Osteocyte (in vitro differentiated cells): ENCODE results near the gene GOLIM4. TPM values are rescaled to one million over a fixed set of nuclear protein-coding genes. Genes with fewer than 3 reads are reported as not detected.
A peak's percentile ranks its signal among the peaks of the same experiment; 100 is the strongest.
"Not testable (repeated sequence)": the region's sequence is repeated elsewhere in the genome, so short reads cannot be mapped to it uniquely, and the experiment has no call there.

ENCODE experiments used
- DNase-seq: peaks from one replicate; pipeline ENCODE4 v3.0.0; 2021; ENCODE audit warnings: mixed read lengths; ENCODE audit not compliant: unreplicated experiment; ENCODE audit errors: extremely low spot score
- H3K27ac Mint-ChIP-seq: one replicate; pipeline ENCODE4 v1.8.0; 2021; ENCODE audit warnings: mild to moderate bottlenecking, mixed read lengths; ENCODE audit not compliant: unreplicated experiment
- H3K27me3 Mint-ChIP-seq: one replicate; pipeline ENCODE4 v1.8.0; 2021; ENCODE audit warnings: mixed read lengths; ENCODE audit not compliant: unreplicated experiment
- H3K36me3 Mint-ChIP-seq: one replicate; pipeline ENCODE4 v1.8.0; 2021; ENCODE audit warnings: mixed read lengths; ENCODE audit not compliant: unreplicated experiment
- H3K4me1 Mint-ChIP-seq: one replicate; pipeline ENCODE4 v1.8.0; 2021; ENCODE audit warnings: mixed read lengths; ENCODE audit not compliant: unreplicated experiment
- H3K4me3 Mint-ChIP-seq: one replicate; pipeline ENCODE4 v1.8.0; 2021; ENCODE audit warnings: mild to moderate bottlenecking, moderate library complexity, mixed read lengths; ENCODE audit not compliant: unreplicated experiment
- H3K9me3 Mint-ChIP-seq: one replicate; pipeline ENCODE4 v1.8.0; 2021; ENCODE audit warnings: mixed read lengths; ENCODE audit not compliant: unreplicated experiment
- CTCF ChIP-seq: fragments of 200-600 bp; sonication (generic); IDR thresholded peaks from 2 replicates; pipeline ENCODE4 v1.5.0; 2021; ENCODE audit warnings: antibody characterized with exemption, mild to moderate bottlenecking, moderate library complexity
- total RNA-seq: library from RNA; stranded (reverse); gene quantifications from 2 replicates; pipeline ENCODE4 v1.2.1, GENCODE V29; 2021

Gene GOLIM4
- total RNA-seq, 1 donor from 2014 or later = 40.5 TPM

GRCh38 chr3:168063122-168063521 is 32.6 kb downstream of the GOLIM4 start:
- H3K27ac Mint-ChIP-seq = peak overlapping the region; percentile 60
- no peak for TF ChIP-seq CTCF
- H3K4me1 Mint-ChIP-seq = peaks cover 39% of the 10 kb centered on the region
- DNase-seq = no peak
- H3K4me3 Mint-ChIP-seq = no peak overlapping the region
- H3K27me3 Mint-ChIP-seq = no peaks in the 10 kb centered on the region
- H3K9me3 Mint-ChIP-seq = no peaks in the 10 kb centered on the region
- H3K36me3 Mint-ChIP-seq = no peaks in the 10 kb centered on the region

GRCh38 chr3:168062679-168063078 is 33.0 kb downstream of the GOLIM4 start:
- no peaks in the 10 kb centered on the region for H3K36me3 Mint-ChIP-seq
- no peak overlapping the region for H3K4me3 Mint-ChIP-seq
- no peak for DNase-seq
- no peaks in the 10 kb centered on the region for H3K9me3 Mint-ChIP-seq
- TF ChIP-seq CTCF = no peak
- peak overlapping the region; percentile 60 for H3K27ac Mint-ChIP-seq
- no peaks in the 10 kb centered on the region for H3K27me3 Mint-ChIP-seq
- peaks cover 39% of the 10 kb centered on the region for H3K4me1 Mint-ChIP-seq

- TF ChIP-seq CTCF = no peak
- Mint-ChIP-seq H3K9me3 (no peaks in the 10 kb centered on the region), H3K27ac (no peak overlapping the region), H3K4me3 (no peak overlapping the region), H3K4me1 (peaks cover 31% of the 10 kb centered on the region), H3K36me3 (no peaks in the 10 kb centered on the region), H3K27me3 (no peaks in the 10 kb centered on the region)
- DNase-seq = no peak
Observed at GRCh38 chr3:168061332-168061996, 34.3 kb downstream of the GOLIM4 start.

GRCh38 chr3:168060317-168060716 is 35.4 kb downstream of the GOLIM4 start:
- DNase-seq = no peak
- H3K36me3 Mint-ChIP-seq = no peaks in the 10 kb centered on the region

GRCh38 chr3:168058481-168058880 is 37.2 kb downstream of the GOLIM4 start:
- DNase-seq = no peak
- Mint-ChIP-seq H3K27me3 (no peaks in the 10 kb centered on the region), H3K9me3 (no peaks in the 10 kb centered on the region), H3K36me3 (no peaks in the 10 kb centered on the region), H3K4me3 (no peak overlapping the region), H3K4me1 (peaks cover 11% of the 10 kb centered on the region), H3K27ac (no peak overlapping the region)
- no peak for TF ChIP-seq CTCF

More at GRCh38 chr3:168060317-168060716, 35.4 kb downstream of the GOLIM4 start:
- no peak for TF ChIP-seq CTCF
- no peaks in the 10 kb centered on the region for H3K27me3 Mint-ChIP-seq
- H3K9me3 Mint-ChIP-seq = no peaks in the 10 kb centered on the region
- no peak overlapping the region for H3K27ac Mint-ChIP-seq
- H3K4me3 Mint-ChIP-seq = no peak overlapping the region
- peaks cover 20% of the 10 kb centered on the region for H3K4me1 Mint-ChIP-seq

GRCh38 chr3:168056398-168057230 is 39.1 kb downstream of the GOLIM4 start:
- H3K27me3 Mint-ChIP-seq, DNase-seq, H3K36me3 Mint-ChIP-seq, H3K4me3 Mint-ChIP-seq, H3K4me1 Mint-ChIP-seq, H3K9me3 Mint-ChIP-seq, H3K27ac Mint-ChIP-seq: not testable (repeated sequence)
